HepG2 (cell line): ENCODE measurements around the gene NINL. TPM values are rescaled to one million over a fixed set of nuclear protein-coding genes. Genes with fewer than 3 reads are reported as not detected.

Experiments used
- ATAC-seq: fragments of 200-7000 bp; cut with Tn5 transposase; 3 replicates; pipeline ENCODE4 v1.9.1; 2020; ENCODE audit warnings: mild to moderate bottlenecking, moderate library complexity
- BruUV-seq: library from RNA; stranded (reverse); fragments of 400-500 nt; replicated peaks from 2 replicates; lab custom pipeline; 2021; lab: Mats Ljungman, UMichigan
- CTCF ChIA-PET: fragments of 300-600 bp; formaldehyde crosslinking; extraction: SDS; loops from one replicate; lab custom pipeline; 2021; ENCODE audit warnings: low total read pairs, inconsistent platforms, low intra/inter-chr PET ratio; lab: Yijun Ruan, JAX
- POLR2A ChIA-PET: fragments of 350-600 bp; sonication (Branson Sonifier 250); formaldehyde crosslinking; loops from one replicate; lab custom pipeline; 2020; ENCODE audit warnings: antibody characterized with exemption, inconsistent platforms; lab: Yijun Ruan, JAX
- DNase-seq: peaks from one replicate; pipeline ENCODE4 v3.0.0-alpha.2; 2015; ENCODE audit warnings: low spot score
- FAIRE-seq: peaks from 3 replicates; lab custom pipeline; 2011; peaks lifted over from hg19 to GRCh38; lab: Jason Lieb, UNC
- H2AFZ ChIP-seq: one replicate; pipeline ENCODE4 v1.6.1; 2011; ENCODE audit warnings: low read length, inconsistent platforms
- H3K27ac ChIP-seq: fragments of 300-600 bp; 3 replicates; pipeline ENCODE4 v1.8.0; 2011; ENCODE audit warnings: mixed run types, mild to moderate bottlenecking, mixed read lengths, low read length, inconsistent platforms; ENCODE audit not compliant: insufficient read depth; ENCODE audit errors: extremely low read length
- H3K27me3 ChIP-seq, 2 experiments: fragments of 200-600 bp in 1 of 2; 2 replicates in 1 of 2; 3 replicates in 1 of 2; pipeline versions ENCODE4 v1.6.0 to v1.8.0; 2011; ENCODE audit warnings: low read length in 2 of 2, mild to moderate bottlenecking in 2 of 2, moderate library complexity in 2 of 2, inconsistent platforms in 1 of 2; ENCODE audit not compliant: insufficient read depth in 2 of 2, control insufficient read depth in 1 of 2
- H3K36me3 ChIP-seq, 2 experiments: fragments of 200-600 bp in 1 of 2; replicated peaks in 1 of 2; 2 replicates in 1 of 2; 3 replicates in 1 of 2; pipeline versions ENCODE4 v1.5.1 to v1.8.0; 2011; ENCODE audit warnings: low read length in 2 of 2, inconsistent platforms in 1 of 2; ENCODE audit not compliant: insufficient read depth in 2 of 2, control insufficient read depth in 1 of 2
- H3K4me1 ChIP-seq: 2 replicates; pipeline ENCODE4 v1.5.1; 2012; ENCODE audit warnings: low read length, inconsistent platforms; ENCODE audit not compliant: insufficient read depth
- H3K4me2 ChIP-seq: 2 replicates; pipeline ENCODE4 v1.6.0; 2011; ENCODE audit warnings: low read depth, low read length, inconsistent platforms
- H3K4me3 ChIP-seq, 3 experiments: fragments of 200-600 bp in 1 of 3; sonication (generic), shearing (Covaris generic) in 1 of 3; replicated peaks in 1 of 3; 2 replicates each; pipeline ENCODE4 v1.5.1; 2011 to 2016; ENCODE audit warnings: low read length in 3 of 3, inconsistent platforms in 2 of 3, low read depth in 2 of 3, mild to moderate bottlenecking in 2 of 3, control low read depth in 1 of 3, mixed read lengths in 1 of 3; ENCODE audit not compliant: insufficient read depth in 1 of 3
- H3K79me2 ChIP-seq: one replicate; pipeline ENCODE4 v1.6.1; 2011; ENCODE audit warnings: low read length, inconsistent platforms; ENCODE audit not compliant: insufficient read depth
- H3K9ac ChIP-seq: 2 replicates; pipeline ENCODE4 v1.6.0; 2011; ENCODE audit warnings: mild to moderate bottlenecking, low read depth, low read length, inconsistent platforms; ENCODE audit not compliant: insufficient read depth
- H3K9me3 ChIP-seq: 2 replicates; pipeline ENCODE4 v1.5.1; 2012; ENCODE audit warnings: mild to moderate bottlenecking, low read length
- H4K20me1 ChIP-seq: 2 replicates; pipeline ENCODE4 v1.6.0; 2011; ENCODE audit warnings: inconsistent platforms, mild to moderate bottlenecking, low read length, moderate library complexity; ENCODE audit not compliant: insufficient read depth
- ASH2L ChIP-seq: fragments of 300-600, 200-600 bp; sonication (generic); IDR thresholded peaks from 2 replicates; pipeline ENCODE4 v1.7.0; 2017; ENCODE audit warnings: low read depth, mild to moderate bottlenecking, moderate library complexity, mixed read lengths, low read length; ENCODE audit not compliant: insufficient read length
- KDM1A ChIP-seq: IDR thresholded peaks from 2 replicates; pipeline ENCODE4 v1.6.1; 2016; ENCODE audit warnings: missing compliant biosample characterization
- RFXAP ChIP-seq: sonication (generic); formaldehyde crosslinking; IDR thresholded peaks from 2 replicates; pipeline ENCODE4 v1.4.0; 2020; ENCODE audit warnings: missing genetic modification reagents, borderline replicate concordance
- SETDB1 ChIP-seq: sonication (generic); formaldehyde crosslinking; IDR thresholded peaks from 2 replicates; pipeline ENCODE4 v1.5.1; 2020; ENCODE audit warnings: missing genetic modification reagents, mild to moderate bottlenecking, borderline replicate concordance
- SIX4 ChIP-seq: sonication (generic); formaldehyde crosslinking; IDR thresholded peaks from 2 replicates; pipeline ENCODE4 v1.4.0; 2020; ENCODE audit warnings: missing genetic modification reagents
- SP5 ChIP-seq: IDR thresholded peaks from 2 replicates; pipeline ENCODE4 v1.6.1; 2016; ENCODE audit warnings: low read depth, borderline replicate concordance
- TBX3 ChIP-seq: fragments of 450-650 bp; IDR thresholded peaks from 2 replicates; pipeline ENCODE4 v1.6.1; 2017; ENCODE audit warnings: antibody characterized with exemption, mild to moderate bottlenecking, inconsistent platforms, borderline replicate concordance
- ZKSCAN1 ChIP-seq: fragments of 150-350 bp; IDR thresholded peaks from 2 replicates; pipeline ENCODE4 v1.6.1; 2014; ENCODE audit warnings: low read length
- ZNF225 ChIP-seq: sonication (generic); formaldehyde crosslinking; IDR thresholded peaks from 2 replicates; pipeline ENCODE4 v1.4.0; 2020; ENCODE audit warnings: mild to moderate bottlenecking, missing genetic modification reagents
- ZNF235 ChIP-seq: sonication (generic); formaldehyde crosslinking; IDR thresholded peaks from 2 replicates; pipeline ENCODE4 v1.8.1; 2023; ENCODE audit warnings: mild to moderate bottlenecking, missing genetic modification reagents, borderline replicate concordance
- ZNF572 ChIP-seq: sonication (generic); formaldehyde crosslinking; IDR thresholded peaks from 2 replicates; pipeline ENCODE4 v1.5.1; 2020; ENCODE audit warnings: mild to moderate bottlenecking, missing genetic modification reagents
- WGBS: methylation state at CpG from one replicate; pipeline ENCODE4 v1.1.6; 2017; ENCODE audit warnings: low lambda C conversion rate; 5-methylcytosine and 5-hydroxymethylcytosine counted together
- in situ Hi-C: cut with HindIII; loops from 2 replicates; pipeline ENCODE4 v1.10.0; 2017; ENCODE audit warnings: low pct_unique_long_range_greater_than_20kb; ENCODE audit not compliant: extremely low pct_ligation_motif_present
- intact Hi-C: fragments of 100-400 bp; cut with micrococcal nuclease; formaldehyde crosslinking; loops from one replicate; pipeline ENCODE4 v1.10.0; 2022; ENCODE audit not compliant: unreplicated experiment
- polyA plus RNA-seq, 8 experiments: library from polyadenylated mRNA; depleted of rRNA in 3 of 8; stranded (reverse) in 7 of 8; unstranded in 1 of 8; fragments of >200 nt; fragmentation: Illumina TruSeq in 4 of 8; extraction: Trizol in 4 of 8; gene quantifications; 2 replicates each; pipeline versions ENCODE4 v1.2.1 to v1.2.3, GENCODE V29; 2011 to 2016; ENCODE audit warnings: low read depth in 4 of 8, missing spikeins in 1 of 8, mixed read lengths in 1 of 8; ENCODE audit not compliant: insufficient read depth in 1 of 8
- total RNA-seq, 5 experiments: library from RNA; depleted of rRNA; stranded (reverse); fragments of >200 nt; fragmentation: Illumina TruSeq; extraction: Trizol; gene quantifications; 2 replicates each; pipeline ENCODE4 v1.2.3, GENCODE V29; 2016; ENCODE audit warnings: low read depth in 1 of 5
- TF ChIP-seq, protein P1 (sequence below): sonication (generic); formaldehyde crosslinking; IDR thresholded peaks from 2 replicates; pipeline ENCODE4 v1.5.0; 2020; ENCODE audit warnings: mild to moderate bottlenecking, missing genetic modification reagents, borderline replicate concordance
- TF ChIP-seq, protein P2 (sequence below): sonication (generic); formaldehyde crosslinking; IDR thresholded peaks from 2 replicates; pipeline ENCODE4 v1.4.0; 2020; ENCODE audit warnings: missing genetic modification reagents, borderline replicate concordance

The NINL gene
- total and polyA plus RNA-seq, 2 of the 13 experiments (the other 11 are each of a cell fraction or from before 2014, with no cell fraction given) = 32.3 to 34.3 TPM

DNA sequence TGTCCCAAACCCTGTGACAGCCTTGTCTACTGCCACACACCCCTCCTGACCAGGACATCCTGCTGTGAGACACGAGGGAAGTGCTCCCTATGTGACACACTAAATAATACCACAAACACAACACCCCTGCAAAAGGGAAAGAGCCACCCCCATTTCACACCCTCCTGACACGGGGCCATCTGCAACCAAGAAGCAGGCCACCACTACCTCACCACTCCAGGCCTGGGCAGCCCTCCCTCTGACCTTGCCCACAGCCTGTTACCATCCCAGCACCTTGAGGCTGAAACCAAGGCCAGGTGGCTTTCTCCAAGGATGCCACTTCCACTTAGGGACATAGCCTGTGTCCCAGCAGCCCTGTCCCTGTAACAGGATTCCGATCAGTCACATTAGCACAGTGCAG is 68.2 kb downstream of the NINL start:
- FAIRE-seq = no peak
- Histone ChIP-seq H3K79me2 (no peaks in the 10 kb centered on the region), H3K4me3 (no peak overlapping the region), H3K9ac (no peak overlapping the region), H3K9me3 (peaks cover 34% of the 10 kb centered on the region), H3K4me2 (no peak overlapping the region), H3K4me1 (peaks cover 8% of the 10 kb centered on the region), H3K27me3 (no peaks in the 10 kb centered on the region), H2AFZ (no peak overlapping the region), H3K27ac (no peak overlapping the region), H4K20me1 (no peaks in the 10 kb centered on the region), H3K36me3 (peaks cover 43 to 68% of the 10 kb centered on the region in 2 experiments)
- no peak for TF ChIP-seq RFXAP (CRISPR knock-in tag)
- TF ChIP-seq ASH2L = no peak
- TF ChIP-seq ZNF235 = no peak
- TF ChIP-seq ZNF225 (CRISPR knock-in tag) = no peak
- TF ChIP-seq TBX3 = no peak
- TF ChIP-seq SIX4 (CRISPR knock-in tag) = no peak
- no peak; the same call in 2 of the 3 replicates for ATAC-seq
- no peak for DNase-seq
- CTCF ChIA-PET = no interaction called here
- BruUV-seq = no TSS peak
- POLR2A ChIA-PET = no interaction called here
- in situ Hi-C loops (no loop called here), intact Hi-C loops (no loop called here)
- 100% methylated on average over 3 of the region's 3 CpGs for WGBS

DNA sequence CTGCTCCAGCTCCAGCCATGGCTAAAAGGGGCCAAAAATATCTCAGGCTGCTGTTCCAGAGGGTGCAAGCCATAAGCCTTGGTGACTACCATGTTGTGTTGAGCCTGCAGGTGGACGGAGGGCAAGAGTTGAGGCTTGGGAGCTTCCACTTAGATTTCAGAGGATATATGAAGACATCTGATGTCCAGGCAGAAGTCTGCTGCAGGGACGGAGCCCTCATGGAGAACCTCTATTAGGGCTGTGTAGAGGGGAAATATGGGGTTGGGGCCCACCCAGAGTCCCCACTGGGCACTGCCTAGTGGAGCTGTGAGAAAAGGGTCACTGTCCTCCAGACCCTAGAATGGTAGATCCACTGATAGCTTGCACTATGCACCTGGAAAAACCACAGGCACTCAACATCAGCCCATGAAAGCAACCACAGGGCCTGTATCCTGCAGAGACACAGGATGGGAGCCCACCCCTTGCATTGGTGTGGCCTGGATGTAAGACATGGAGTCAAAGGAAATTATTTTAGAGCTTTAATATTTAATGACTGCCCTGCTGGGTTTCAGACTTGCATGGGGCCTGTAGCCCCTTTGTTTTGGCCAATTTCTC is 70.5 kb downstream of the NINL start:
- in situ Hi-C loops = no loop called here
- ATAC-seq (no peak), DNase-seq (no peak), FAIRE-seq (no peak)
- H3K36me3 ChIP-seq = peaks cover 50 to 78% of the 10 kb centered on the region in 2 experiments
- ChIA-PET CTCF (no interaction called here), POLR2A (interaction anchor here (1.0 kb wide), 1 partner anchor 11 kb away, joined by 3 read pairs; no protein-coding TSS in a partner anchor)
- intact Hi-C loops = no loop called here
- no peaks in the 10 kb centered on the region for H3K79me2 ChIP-seq
- H4K20me1 ChIP-seq = no peaks in the 10 kb centered on the region
- H3K4me1 ChIP-seq = no peaks in the 10 kb centered on the region
- H2AFZ ChIP-seq = no peak overlapping the region
- no peak overlapping the region for H3K4me3 ChIP-seq
- 96% methylated on average over 2 of the region's 2 CpGs for WGBS
- no peak overlapping the region for H3K9ac ChIP-seq
- H3K9me3 ChIP-seq = peaks cover 34% of the 10 kb centered on the region
- H3K27ac ChIP-seq = no peak overlapping the region
- BruUV-seq = no TSS peak
- no peak overlapping the region for H3K4me2 ChIP-seq
- no peaks in the 10 kb centered on the region for H3K27me3 ChIP-seq
- 0 out of 2 replicates have a peak, but pooled peaks have one; percentile 33 for TF ChIP-seq ZNF572 (CRISPR knock-in tag)
- peak; percentile 79; the same call in 1 of the 2 replicates for TF ChIP-seq ZKSCAN1
- no peak for TF ChIP-seq SP5
- TF ChIP-seq, protein P1, sequence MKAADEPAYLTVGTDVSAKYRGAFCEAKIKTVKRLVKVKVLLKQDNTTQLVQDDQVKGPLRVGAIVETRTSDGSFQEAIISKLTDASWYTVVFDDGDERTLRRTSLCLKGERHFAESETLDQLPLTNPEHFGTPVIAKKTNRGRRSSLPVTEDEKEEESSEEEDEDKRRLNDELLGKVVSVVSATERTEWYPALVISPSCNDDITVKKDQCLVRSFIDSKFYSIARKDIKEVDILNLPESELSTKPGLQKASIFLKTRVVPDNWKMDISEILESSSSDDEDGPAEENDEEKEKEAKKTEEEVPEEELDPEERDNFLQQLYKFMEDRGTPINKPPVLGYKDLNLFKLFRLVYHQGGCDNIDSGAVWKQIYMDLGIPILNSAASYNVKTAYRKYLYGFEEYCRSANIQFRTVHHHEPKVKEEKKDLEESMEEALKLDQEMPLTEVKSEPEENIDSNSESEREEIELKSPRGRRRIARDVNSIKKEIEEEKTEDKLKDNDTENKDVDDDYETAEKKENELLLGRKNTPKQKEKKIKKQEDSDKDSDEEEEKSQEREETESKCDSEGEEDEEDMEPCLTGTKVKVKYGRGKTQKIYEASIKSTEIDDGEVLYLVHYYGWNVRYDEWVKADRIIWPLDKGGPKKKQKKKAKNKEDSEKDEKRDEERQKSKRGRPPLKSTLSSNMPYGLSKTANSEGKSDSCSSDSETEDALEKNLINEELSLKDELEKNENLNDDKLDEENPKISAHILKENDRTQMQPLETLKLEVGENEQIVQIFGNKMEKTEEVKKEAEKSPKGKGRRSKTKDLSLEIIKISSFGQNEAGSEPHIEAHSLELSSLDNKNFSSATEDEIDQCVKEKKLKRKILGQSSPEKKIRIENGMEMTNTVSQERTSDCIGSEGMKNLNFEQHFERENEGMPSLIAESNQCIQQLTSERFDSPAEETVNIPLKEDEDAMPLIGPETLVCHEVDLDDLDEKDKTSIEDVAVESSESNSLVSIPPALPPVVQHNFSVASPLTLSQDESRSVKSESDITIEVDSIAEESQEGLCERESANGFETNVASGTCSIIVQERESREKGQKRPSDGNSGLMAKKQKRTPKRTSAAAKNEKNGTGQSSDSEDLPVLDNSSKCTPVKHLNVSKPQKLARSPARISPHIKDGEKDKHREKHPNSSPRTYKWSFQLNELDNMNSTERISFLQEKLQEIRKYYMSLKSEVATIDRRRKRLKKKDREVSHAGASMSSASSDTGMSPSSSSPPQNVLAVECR (CRISPR knock-in tag) = peak; percentile 12; the same call in 1 of the 2 replicates
- 0 out of 2 replicates have a peak, but pooled peaks have one; percentile 34 for TF ChIP-seq KDM1A
- TF ChIP-seq SETDB1 (CRISPR knock-in tag) = peak; percentile 38; the same call in 1 of the 2 replicates
- TF ChIP-seq, protein P2, sequence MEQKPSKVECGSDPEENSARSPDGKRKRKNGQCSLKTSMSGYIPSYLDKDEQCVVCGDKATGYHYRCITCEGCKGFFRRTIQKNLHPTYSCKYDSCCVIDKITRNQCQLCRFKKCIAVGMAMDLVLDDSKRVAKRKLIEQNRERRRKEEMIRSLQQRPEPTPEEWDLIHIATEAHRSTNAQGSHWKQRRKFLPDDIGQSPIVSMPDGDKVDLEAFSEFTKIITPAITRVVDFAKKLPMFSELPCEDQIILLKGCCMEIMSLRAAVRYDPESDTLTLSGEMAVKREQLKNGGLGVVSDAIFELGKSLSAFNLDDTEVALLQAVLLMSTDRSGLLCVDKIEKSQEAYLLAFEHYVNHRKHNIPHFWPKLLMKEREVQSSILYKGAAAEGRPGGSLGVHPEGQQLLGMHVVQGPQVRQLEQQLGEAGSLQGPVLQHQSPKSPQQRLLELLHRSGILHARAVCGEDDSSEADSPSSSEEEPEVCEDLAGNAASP (CRISPR knock-in tag) = 0 out of 2 replicates have a peak, but pooled peaks have one; percentile 14
